ENCODE measurements around the gene ABCD1. TPM values are rescaled to one million over a fixed set of nuclear protein-coding genes. Genes with fewer than 3 reads are reported as not detected.

The ABCD1 gene
- total RNA-seq, 1 donor from 2014 or later = 20.3 TPM

GRCh38 chrX:153685751-153686696 is 38.6 kb upstream of the ABCD1 start:
- no peak overlapping the region for H3K4me3 Mint-ChIP-seq (ENCODE audit: unreplicated experiment)
- peaks cover 2% of the 10 kb centered on the region for H3K36me3 Mint-ChIP-seq (ENCODE audit: low read depth)
- H3K9me3 Mint-ChIP-seq (ENCODE audit: low read depth) = peaks cover 5% of the 10 kb centered on the region
- no peak overlapping the region for H3K27ac Mint-ChIP-seq (ENCODE audit: unreplicated experiment)
- peaks cover 2% of the 10 kb centered on the region for H3K4me1 Mint-ChIP-seq (ENCODE audit: low read depth)
- DNase-seq (ENCODE audit: low spot score) = peak; percentile 87
- H3K27me3 Mint-ChIP-seq (ENCODE audit: low read depth) = no peaks in the 10 kb centered on the region
- TF ChIP-seq CTCF (IDR thresholded peaks at IDR 0.05) = no peak

- Mint-ChIP-seq H3K9me3 (ENCODE audit: low read depth) (peaks cover 5% of the 10 kb centered on the region), H3K36me3 (ENCODE audit: low read depth) (peaks cover 2% of the 10 kb centered on the region), H3K4me3 (ENCODE audit: unreplicated experiment) (no peak overlapping the region), H3K4me1 (ENCODE audit: low read depth) (peaks cover 2% of the 10 kb centered on the region), H3K27me3 (ENCODE audit: low read depth) (no peaks in the 10 kb centered on the region), H3K27ac (ENCODE audit: unreplicated experiment) (no peak overlapping the region)
- TF ChIP-seq CTCF (IDR thresholded peaks at IDR 0.05) = no peak
- DNase-seq (ENCODE audit: low spot score) = no peak
Measured at GRCh38 chrX:153686711-153687110, 37.9 kb upstream of the ABCD1 start.

- Mint-ChIP-seq H3K4me1 (ENCODE audit: low read depth) (peaks cover 2% of the 10 kb centered on the region), H3K27me3 (ENCODE audit: low read depth) (no peaks in the 10 kb centered on the region), H3K36me3 (ENCODE audit: low read depth) (peaks cover 2% of the 10 kb centered on the region), H3K9me3 (ENCODE audit: low read depth) (peaks cover 5% of the 10 kb centered on the region), H3K4me3 (ENCODE audit: unreplicated experiment) (peak within 1 kb of the TSS; percentile 48), H3K27ac (ENCODE audit: unreplicated experiment) (no peak within 1 kb of the TSS)
- TF ChIP-seq CTCF (IDR thresholded peaks at IDR 0.05) = peak; percentile 73
- DNase-seq (ENCODE audit: low spot score) = no peak
Measured at GRCh38 chrX:153687121-153688039, 37.3 kb upstream of the ABCD1 start, which contains the start of gene SLC6A8. Gene SLC6A8 (plus strand): TSS chrX:153687926. CDS start chrX:153688575, 649 bp downstream.

GRCh38 chrX:153688071-153688470 is 36.6 kb upstream of the ABCD1 start:
- Mint-ChIP-seq H3K27me3 (ENCODE audit: low read depth) (no peaks in the 10 kb centered on the region), H3K36me3 (ENCODE audit: low read depth) (peaks cover 2% of the 10 kb centered on the region), H3K9me3 (ENCODE audit: low read depth) (peaks cover 5% of the 10 kb centered on the region), H3K27ac (ENCODE audit: unreplicated experiment) (no peak overlapping the region), H3K4me1 (ENCODE audit: low read depth) (peaks cover 2% of the 10 kb centered on the region), H3K4me3 (ENCODE audit: unreplicated experiment) (no peak overlapping the region)
- no peak for TF ChIP-seq CTCF (IDR thresholded peaks at IDR 0.05)
- DNase-seq (ENCODE audit: low spot score) = no peak

GRCh38 chrX:153688506-153688905 is 36.1 kb upstream of the ABCD1 start:
- H3K27ac Mint-ChIP-seq (ENCODE audit: unreplicated experiment) = no peak overlapping the region
- peaks cover 4% of the 10 kb centered on the region for H3K9me3 Mint-ChIP-seq (ENCODE audit: low read depth)
- H3K4me1 Mint-ChIP-seq (ENCODE audit: low read depth) = peaks cover 2% of the 10 kb centered on the region
- peaks cover 2% of the 10 kb centered on the region for H3K36me3 Mint-ChIP-seq (ENCODE audit: low read depth)
- no peak for DNase-seq (ENCODE audit: low spot score)
- H3K4me3 Mint-ChIP-seq (ENCODE audit: unreplicated experiment) = no peak overlapping the region
- TF ChIP-seq CTCF (IDR thresholded peaks at IDR 0.05) = no peak
- no peaks in the 10 kb centered on the region for H3K27me3 Mint-ChIP-seq (ENCODE audit: low read depth)
